ENCODE data around the gene VKORC1L1.
"Not testable (repeated sequence)": the region's sequence is repeated elsewhere in the genome, so short reads cannot be mapped to it uniquely, and the experiment has no call there.

VKORC1L1 gene

DNA sequence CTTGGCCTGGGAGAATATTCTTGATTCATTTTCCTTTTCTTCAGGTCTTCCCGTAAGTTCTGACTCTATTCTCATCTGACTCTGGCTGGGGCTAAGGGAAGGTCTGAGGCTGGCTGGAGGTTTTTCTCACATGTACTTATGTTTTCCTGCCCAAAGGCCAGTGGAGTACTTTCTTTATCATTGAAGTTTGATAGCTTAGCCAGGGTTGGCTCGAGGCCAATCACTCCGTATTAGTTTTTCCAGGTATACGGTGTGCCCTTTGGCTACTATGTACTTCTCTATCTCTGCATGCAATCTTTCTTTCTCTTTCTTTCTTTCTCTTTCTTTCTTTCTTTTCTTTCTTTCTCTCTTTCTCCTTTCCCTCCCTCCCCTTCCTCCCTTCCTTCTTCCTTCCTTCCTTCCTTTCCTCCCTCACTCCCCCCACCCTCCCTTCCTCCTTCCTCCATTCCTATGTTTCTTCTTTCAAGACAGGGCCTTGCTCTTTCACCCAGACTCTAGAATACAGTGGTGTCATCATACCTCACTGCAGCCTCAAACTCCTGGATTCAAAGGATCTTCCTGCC, 26.8 kb upstream of the VKORC1L1 start (continued):
- TF ChIP-seq, protein P1, sequence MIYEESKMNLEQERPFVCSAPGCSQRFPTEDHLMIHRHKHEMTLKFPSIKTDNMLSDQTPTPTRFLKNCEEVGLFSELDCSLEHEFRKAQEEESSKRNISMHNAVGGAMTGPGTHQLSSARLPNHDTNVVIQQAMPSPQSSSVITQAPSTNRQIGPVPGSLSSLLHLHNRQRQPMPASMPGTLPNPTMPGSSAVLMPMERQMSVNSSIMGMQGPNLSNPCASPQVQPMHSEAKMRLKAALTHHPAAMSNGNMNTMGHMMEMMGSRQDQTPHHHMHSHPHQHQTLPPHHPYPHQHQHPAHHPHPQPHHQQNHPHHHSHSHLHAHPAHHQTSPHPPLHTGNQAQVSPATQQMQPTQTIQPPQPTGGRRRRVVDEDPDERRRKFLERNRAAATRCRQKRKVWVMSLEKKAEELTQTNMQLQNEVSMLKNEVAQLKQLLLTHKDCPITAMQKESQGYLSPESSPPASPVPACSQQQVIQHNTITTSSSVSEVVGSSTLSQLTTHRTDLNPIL (CRISPR knock-in tag; IDR thresholded peaks at IDR 0.05; ENCODE audit: low read depth): no peak
- TF ChIP-seq ZNF8 (CRISPR knock-in tag; IDR thresholded peaks at IDR 0.05) (no peak), ZFP30 (CRISPR knock-in tag; IDR thresholded peaks at IDR 0.05) (no peak), BACH2 (CRISPR knock-in tag; IDR thresholded peaks at IDR 0.05; ENCODE audit: borderline replicate concordance) (no peak), ZFP3 (CRISPR knock-in tag; IDR thresholded peaks at IDR 0.05) (no peak), GLIS3 (CRISPR knock-in tag; IDR thresholded peaks at IDR 0.05) (no peak), CSDC2 (CRISPR knock-in tag; IDR thresholded peaks at IDR 0.05) (no peak), ZC3H10 (CRISPR knock-in tag; IDR thresholded peaks at IDR 0.05) (no peak), ISL1 (CRISPR knock-in tag; IDR thresholded peaks at IDR 0.05) (no peak), SNAI2 (CRISPR knock-in tag; IDR thresholded peaks at IDR 0.05) (no peak), PPARA (CRISPR knock-in tag; IDR thresholded peaks at IDR 0.05; ENCODE audit: borderline replicate concordance) (no peak), ARNTL (CRISPR knock-in tag; IDR thresholded peaks at IDR 0.05; ENCODE audit: borderline replicate concordance, low read depth) (no peak), RARB (CRISPR knock-in tag; IDR thresholded peaks at IDR 0.05) (no peak)
- TF ChIP-seq, protein P2, sequence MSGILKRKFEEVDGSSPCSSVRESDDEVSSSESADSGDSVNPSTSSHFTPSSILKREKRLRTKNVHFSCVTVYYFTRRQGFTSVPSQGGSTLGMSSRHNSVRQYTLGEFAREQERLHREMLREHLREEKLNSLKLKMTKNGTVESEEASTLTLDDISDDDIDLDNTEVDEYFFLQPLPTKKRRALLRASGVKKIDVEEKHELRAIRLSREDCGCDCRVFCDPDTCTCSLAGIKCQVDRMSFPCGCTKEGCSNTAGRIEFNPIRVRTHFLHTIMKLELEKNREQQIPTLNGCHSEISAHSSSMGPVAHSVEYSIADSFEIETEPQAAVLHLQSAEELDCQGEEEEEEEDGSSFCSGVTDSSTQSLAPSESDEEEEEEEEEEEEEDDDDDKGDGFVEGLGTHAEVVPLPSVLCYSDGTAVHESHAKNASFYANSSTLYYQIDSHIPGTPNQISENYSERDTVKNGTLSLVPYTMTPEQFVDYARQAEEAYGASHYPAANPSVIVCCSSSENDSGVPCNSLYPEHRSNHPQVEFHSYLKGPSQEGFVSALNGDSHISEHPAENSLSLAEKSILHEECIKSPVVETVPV (CRISPR knock-in tag; IDR thresholded peaks at IDR 0.05): no peak

DNA sequence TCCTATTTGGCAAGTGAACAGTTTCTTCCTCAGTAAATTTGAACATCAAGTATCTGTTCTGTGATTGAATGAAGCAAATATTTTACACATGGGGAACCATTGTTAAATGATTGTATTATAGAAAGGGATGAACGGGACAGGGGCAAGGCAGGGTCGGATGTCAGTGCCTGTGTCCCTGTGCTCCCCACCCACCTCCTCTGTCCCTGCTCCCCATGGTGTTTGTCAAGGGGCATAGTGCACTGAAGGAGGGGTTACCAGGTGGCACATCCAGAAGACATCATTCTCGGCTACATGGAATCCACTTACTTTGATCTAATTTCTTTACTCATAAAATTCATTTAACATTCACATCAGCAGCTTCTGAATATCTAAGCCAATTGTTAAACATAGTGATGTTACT, 19.4 kb upstream of the VKORC1L1 start:
- ATAC-seq: not testable (repeated sequence)

DNA sequence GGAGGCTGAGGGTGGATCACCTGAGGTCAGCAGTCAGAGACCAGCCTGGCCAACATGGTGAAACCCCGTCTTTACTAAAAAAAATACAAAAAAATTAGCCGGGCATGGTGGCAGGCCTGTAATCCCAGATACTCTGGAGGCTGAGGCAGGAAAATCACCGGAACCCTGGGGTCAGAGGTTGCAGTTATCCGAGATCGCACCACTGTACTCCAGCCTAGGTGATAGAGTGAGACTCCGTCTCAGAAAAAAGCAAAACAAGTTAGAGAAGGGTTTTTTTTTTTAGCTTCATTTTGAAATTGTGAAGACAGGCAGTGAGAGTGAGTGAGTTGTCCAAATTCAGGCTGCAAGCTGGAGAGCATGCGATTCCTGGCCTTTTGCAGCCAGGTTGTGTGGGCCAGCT, 19.0 kb upstream of the VKORC1L1 start:
- ATAC-seq: not testable (repeated sequence)

DNA sequence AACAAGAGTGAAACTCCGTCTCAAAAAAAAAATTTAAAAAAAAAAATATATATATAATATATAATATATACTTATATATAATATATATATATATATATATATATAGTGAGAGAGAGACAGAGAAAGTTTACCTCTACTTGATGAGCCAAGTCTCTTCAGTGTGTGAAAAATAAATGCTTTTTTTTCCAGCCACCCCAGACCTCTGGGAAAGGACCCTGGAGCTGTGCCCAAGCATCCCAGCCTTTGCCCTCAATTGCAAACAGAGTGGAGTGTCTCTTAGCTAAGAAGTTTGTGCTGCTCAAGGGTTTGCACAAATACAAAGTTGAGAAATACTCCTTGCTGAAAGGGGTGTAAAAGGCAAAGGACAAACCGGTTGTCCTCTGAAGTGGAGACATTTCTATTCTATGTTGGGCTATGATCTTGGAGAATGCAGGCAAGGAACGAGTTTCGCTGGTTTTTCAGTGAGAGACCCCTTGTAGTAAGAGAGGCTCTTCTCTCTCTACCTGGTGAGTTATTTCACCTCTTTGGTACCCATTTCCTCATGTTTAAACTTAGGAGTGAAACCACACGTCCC, 15.5 kb upstream of the VKORC1L1 start:
- ATAC-seq: not testable (repeated sequence)

DNA sequence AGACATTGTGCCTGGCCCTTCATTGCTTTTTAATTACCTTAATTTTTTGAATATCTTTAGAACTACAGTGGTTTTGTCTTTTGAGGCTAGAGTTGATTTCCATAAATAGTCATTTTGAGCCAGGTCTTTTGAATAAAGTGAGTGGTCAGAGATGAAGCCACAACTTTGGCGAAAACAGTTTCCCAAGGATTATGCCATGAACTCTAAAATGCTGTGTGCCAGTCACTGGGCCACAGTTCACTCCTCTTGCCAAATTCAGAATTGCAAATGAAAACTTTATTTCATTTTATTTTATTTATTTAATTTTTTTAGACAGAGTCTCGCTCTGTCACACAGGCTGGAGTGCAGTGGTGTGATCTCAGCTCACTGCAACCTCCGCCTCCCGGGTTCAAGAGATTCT, 14.2 kb upstream of the VKORC1L1 start:
- not testable (repeated sequence) for ATAC-seq

DNA sequence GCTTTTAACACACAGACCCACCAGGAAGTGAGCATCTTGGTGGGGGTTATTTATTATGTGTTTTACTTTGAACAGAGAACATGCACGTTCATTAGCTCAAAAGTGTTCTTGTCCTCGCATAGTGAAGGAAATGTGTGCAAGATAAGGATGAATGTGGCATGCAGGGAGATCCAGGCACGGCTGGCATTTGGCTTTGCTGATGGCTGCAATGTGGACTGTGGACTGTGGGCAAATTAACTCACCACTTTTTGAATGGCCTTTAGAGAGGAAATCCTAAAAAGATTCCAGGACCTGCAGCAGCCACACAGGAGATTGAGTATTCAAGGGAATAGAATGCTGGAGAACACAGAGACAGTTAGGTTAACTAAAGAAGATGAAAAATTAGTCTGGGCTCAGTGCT, 6.6 kb upstream of the VKORC1L1 start:
- not testable (repeated sequence) for ATAC-seq

DNA sequence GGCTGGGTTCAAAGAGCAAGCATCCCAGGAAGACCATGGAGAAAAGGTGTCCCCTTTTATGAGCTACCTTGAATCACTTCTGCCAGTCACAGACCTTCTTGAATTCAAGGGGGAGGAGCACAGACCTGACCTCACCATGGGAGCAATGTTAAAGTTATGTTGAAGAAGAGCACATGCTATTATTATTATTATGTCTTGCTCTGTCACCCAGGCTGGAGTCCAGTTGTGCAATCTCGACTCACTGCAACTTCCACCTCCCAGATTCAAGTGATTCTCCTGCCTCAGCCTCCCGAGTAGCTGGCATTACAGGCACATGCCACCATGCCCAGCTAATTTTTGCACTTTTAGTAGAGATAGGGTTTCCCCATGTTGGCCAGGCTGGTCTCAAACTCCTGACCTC, 5.2 kb upstream of the VKORC1L1 start:
- not testable (repeated sequence) for ATAC-seq

DNA sequence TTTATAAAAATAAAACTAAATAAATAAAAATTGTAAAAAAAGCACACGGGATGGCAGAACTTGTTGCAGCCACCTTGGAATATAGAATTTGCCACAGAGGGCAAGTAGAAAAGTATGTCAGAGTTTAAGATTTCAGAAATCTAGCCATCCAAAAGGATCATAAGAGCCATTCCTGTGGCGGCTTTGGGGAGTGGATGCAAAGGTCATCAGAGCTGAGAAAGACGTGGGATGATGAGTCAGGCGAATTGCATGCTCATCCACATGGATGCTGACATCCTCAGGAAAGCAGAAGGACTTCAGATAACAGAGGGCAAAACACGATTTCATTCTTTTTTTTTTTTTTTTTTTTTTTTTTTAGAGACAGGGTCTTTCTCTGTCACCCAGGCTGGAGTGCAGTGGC, 3.6 kb upstream of the VKORC1L1 start:
- peak; percentile 49 for ATAC-seq

DNA sequence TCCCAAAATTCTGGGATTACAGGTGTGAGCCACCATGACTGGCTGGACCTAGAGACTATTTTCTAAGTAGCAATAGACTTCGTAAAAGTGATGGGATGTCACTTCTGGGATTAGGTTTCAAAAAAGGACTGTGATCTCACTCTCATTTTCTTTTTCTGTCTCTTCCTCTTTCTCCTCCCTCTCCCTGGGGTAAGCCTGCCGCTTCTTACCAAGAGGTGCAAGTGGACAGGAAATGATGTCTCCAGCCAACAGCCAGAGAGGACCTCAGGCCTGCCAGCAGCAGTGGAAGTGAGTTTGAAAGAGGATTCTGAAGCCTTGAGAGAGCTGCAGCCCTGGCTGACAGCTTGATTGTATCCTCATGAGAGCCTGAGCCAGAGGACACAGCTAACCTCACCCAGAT, 1.4 kb upstream of the VKORC1L1 start:
- ATAC-seq: not testable (repeated sequence)

DNA sequence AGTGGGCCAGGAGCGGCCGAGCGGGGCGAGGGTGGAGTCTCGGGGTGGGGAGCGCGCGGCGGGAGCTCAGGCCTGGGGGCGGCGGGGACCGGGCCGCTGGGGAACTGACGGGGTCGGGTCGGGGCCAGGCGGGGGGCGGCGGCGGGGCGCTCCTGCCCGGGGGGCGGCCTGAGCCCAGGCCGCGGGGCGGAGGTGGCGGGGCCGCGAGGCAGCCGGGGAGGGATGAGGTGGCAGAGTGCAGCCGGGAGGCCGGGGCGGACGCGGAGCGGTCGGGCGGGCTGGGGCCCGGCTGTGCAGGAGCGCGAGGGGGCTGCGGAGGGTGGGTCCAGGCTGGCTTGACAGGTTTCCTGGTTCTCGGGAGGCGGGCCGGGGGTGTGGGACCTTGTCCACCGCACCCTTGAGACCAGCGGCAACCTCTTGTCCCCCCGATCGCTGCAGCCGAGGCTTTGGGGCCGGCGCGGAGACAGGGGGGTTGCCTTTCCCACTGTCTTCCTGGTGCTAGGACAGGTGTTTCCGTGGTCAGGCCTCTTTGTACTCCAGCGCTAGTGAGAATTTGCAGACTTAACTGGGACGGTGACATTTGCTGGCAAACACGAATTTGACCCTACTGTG, 814 bp downstream of the VKORC1L1 start:
- ATAC-seq: peak; percentile 27

DNA sequence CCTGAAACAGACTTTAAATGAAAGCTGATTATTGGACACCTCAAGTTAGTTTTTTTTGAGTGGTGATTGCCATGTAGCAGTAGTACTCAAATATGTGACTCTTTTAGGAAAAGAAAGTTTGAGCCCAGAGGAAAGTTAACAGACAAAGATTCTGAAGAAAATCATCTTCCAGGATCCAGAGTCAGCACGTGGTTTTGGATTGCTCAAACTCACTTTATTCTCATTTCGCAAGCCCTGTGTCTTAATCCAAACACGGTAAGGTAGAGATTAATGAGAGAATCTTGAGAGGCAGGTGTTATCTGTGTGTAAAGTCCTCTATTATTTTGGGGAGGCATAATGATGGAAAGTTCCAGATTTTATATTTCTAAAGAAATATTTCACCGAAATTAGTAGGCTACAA, 2.8 kb downstream of the VKORC1L1 start:
- not testable (repeated sequence) for ATAC-seq

DNA sequence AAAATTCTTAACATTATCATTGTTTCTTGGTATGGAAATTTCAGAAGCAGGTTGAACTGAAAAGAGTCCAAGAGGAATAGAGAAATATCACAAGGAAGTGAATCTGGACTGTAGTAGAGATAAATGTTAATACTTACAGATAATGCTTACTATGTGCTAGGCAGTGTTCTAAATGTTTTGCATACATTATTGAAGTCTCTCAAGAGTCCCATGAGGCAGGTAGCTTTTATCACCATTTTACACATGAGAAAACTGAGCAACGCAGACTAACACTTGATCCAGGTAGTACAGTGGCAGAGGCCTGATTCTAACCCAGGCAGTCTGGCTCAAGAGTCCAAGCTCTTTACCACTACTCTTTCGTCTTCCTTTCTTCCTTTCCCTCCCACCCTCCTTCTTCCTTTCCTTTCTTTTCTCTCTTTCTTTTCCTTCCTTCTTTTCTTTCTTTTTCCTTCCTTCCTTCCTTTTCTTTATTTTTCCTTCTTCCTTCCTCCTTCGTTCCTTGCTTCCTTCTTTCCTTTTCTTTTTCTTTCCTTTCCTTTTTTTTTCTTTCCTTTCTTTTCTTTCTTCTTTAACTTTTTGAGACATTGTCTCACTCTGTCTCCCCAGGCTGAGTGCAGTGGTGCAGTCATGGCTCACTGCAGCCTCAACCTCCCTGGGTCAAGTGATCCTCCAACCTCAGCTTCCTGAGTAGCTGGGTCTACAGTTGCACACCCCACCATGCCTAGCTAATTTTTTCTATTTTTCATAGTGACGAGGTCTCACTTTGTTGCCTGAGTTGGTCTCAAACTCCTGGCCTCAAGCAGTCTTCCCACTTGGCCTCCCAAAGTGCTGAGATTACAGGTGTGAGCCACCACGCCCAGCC, 6.6 kb downstream of the VKORC1L1 start:
- ATAC-seq: not testable (repeated sequence)

DNA sequence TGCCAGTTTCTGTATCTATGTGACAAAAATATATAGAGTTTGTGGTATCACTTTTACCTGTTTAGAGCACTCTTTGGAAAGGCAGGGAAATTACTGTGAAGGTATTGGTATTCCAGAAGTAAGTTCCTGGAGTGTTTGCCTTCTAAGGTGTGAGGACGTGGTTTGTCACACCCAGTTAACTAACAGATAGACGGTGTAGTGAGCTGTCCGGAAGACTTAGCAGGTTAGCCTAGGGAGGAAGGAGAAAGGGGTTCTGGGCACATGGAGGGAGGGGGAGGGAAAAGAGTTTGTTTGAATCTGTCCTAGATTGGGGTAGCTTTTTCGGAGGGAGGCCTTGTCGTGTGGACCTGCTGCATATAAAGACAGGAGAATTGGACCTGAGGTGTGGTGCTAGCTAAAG, 7.4 kb downstream of the VKORC1L1 start:
- not testable (repeated sequence) for ATAC-seq

DNA sequence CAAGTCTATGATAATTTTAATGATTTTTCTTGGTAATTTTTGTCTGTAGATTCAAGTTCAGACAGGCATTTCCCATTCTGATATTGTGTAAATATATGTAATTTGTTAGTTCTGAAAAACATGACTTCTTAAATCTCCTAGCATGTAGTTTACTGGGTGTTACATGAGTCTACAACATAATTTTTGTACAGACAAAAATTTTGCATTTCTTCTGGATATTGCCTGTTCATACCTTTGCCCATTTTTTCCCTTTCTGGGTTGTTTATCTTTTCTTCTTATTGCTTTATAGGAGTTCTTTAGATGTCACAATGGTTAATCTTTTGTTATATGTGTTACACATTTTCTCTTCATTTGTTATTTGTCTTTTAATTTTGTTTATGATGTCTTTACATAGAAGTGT, 12.1 kb downstream of the VKORC1L1 start:
- not testable (repeated sequence) for ATAC-seq

DNA sequence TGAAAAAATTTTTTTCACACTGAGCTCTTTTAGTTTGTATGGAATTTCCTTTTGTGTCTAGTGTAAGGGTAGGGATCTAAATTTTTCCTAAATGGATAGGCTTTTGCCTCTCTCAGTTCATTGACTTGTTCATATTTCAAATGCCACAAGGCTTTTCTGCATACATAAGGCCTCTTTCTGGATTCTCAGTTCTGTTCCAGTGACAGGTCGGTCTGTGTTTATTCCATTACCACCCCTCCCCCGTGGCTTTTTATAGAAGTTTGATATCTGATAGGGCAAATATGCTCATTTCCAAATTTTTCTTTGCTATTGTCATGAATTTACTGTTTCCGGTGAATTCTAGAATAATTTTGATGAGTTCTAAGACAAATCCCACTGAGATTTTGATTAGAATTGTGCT, 12.7 kb downstream of the VKORC1L1 start:
- not testable (repeated sequence) for ATAC-seq

Measured in SK-N-SH treated with all-trans-retinoic acid at 6 μM for 48 hours (cell line).